SK-N-MC (cell line): ENCODE results near the gene ALDH1L1.

Experiments
- DNase-seq: peaks from one replicate; pipeline ENCODE4 v3.0.0-alpha.2; 2011; ENCODE audit warnings: low read depth, low spot score
- H3K27ac ChIP-seq: fragments of 200-600 bp; sonication (generic); 2 replicates; pipeline ENCODE4 v1.5.1; 2016; ENCODE audit warnings: mixed run types
- H3K36me3 ChIP-seq: fragments of 200-600 bp; sonication (generic); 2 replicates; pipeline ENCODE4 v1.6.1; 2017; ENCODE audit warnings: antibody characterized with exemption, low read length, mixed read lengths; ENCODE audit not compliant: insufficient read depth
- H3K4me3 ChIP-seq: fragments of 200-600 bp; sonication (generic); 2 replicates; pipeline ENCODE4 v1.5.1; 2016
- H3K9ac ChIP-seq: fragments of 200-600 bp; sonication (generic); 2 replicates; pipeline ENCODE4 v1.8.0; 2017; ENCODE audit warnings: mixed run types, mixed read lengths; ENCODE audit not compliant: insufficient read length
- H3K9me3 ChIP-seq: fragments of 200-600 bp; sonication (generic); 2 replicates; pipeline ENCODE4 v1.6.1; 2017; ENCODE audit warnings: low read depth, mild to moderate bottlenecking, antibody characterized with exemption, low read length, moderate library complexity, mixed read lengths
- EZH2 ChIP-seq: fragments of 200-600 bp; sonication (generic); IDR thresholded peaks from one replicate; pipeline ENCODE4 v1.6.1; 2017; ENCODE audit warnings: antibody characterized with exemption
- FOXP2 ChIP-seq: optimal IDR thresholded peaks from 2 replicates; pipeline ENCODE3; 2011; ENCODE audit warnings: mild to moderate bottlenecking, moderate library complexity; ENCODE audit not compliant: insufficient read depth; ENCODE audit errors: extremely low read length, control extremely low read depth
- POLR2AphosphoS5 ChIP-seq: IDR thresholded peaks from 2 replicates; pipeline ENCODE4 v1.6.1; 2012; ENCODE audit warnings: mild to moderate bottlenecking, low read depth, low read length, borderline replicate concordance

Gene ALDH1L1

GRCh38 chr3:126160243-126161210 is 19.9 kb downstream of the ALDH1L1 start:
- DNase-seq: no peak
- Histone ChIP-seq H3K4me3 (no peak overlapping the region), H3K9ac (no peak overlapping the region), H3K9me3 (no peaks in the 10 kb centered on the region; the same call in 1 of the 2 replicates), H3K36me3 (no peaks in the 10 kb centered on the region), H3K27ac (no peak overlapping the region)
- TF ChIP-seq EZH2 (no peak), FOXP2 (no peak), POLR2AphosphoS5 (no peak)

GRCh38 chr3:126159476-126159875 is 20.9 kb downstream of the ALDH1L1 start:
- Histone ChIP-seq H3K36me3 (no peaks in the 10 kb centered on the region), H3K9me3 (no peaks in the 10 kb centered on the region), H3K4me3 (no peak overlapping the region), H3K9ac (no peak overlapping the region), H3K27ac (no peak overlapping the region)
- TF ChIP-seq EZH2 (no peak), POLR2AphosphoS5 (no peak), FOXP2 (no peak)
- no peak for DNase-seq

DNA sequence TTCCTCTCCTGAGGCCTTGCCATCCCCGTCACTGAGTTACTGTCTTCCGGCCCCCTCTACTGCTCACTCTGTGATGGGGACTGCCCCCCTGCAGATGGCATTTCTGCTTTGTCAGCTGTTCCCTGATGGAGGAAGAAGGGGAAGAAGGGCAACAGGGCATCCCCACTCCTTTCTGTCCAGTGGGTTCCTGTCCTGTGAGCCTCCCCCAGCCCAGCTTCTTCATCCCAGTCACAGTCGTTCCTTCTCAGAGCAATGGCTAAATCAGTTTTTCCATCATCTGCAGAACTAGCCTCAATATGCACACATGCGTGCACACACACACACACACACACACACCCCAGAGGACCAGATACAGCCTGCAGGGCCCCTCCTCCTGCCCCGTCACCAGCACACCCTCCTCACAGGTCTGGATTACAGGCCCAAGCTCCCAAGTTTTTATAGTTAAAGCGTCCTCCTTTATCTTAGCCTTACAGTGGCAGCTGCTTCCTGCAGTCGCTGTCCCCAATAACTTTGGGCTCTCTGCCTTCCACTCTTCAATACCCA is 21.4 kb downstream of the ALDH1L1 start:
- Histone ChIP-seq H3K36me3 (no peaks in the 10 kb centered on the region), H3K4me3 (no peak overlapping the region), H3K9me3 (no peaks in the 10 kb centered on the region), H3K9ac (no peak overlapping the region), H3K27ac (no peak overlapping the region)
- no peak for DNase-seq
- TF ChIP-seq FOXP2 (no peak), POLR2AphosphoS5 (no peak), EZH2 (no peak)

- Histone ChIP-seq H3K36me3 (no peaks in the 10 kb centered on the region), H3K27ac (no peak overlapping the region), H3K4me3 (no peak overlapping the region), H3K9ac (no peak overlapping the region), H3K9me3 (no peaks in the 10 kb centered on the region)
- DNase-seq: no peak
- TF ChIP-seq EZH2 (no peak), FOXP2 (no peak), POLR2AphosphoS5 (no peak)
These were observed 22.1 kb downstream of the ALDH1L1 start for GRCh38 chr3:126158016-126158911.

GRCh38 chr3:126157083-126157768 is 23.2 kb downstream of the ALDH1L1 start:
- no peak for DNase-seq

GRCh38 chr3:126156468-126156867 is 23.9 kb downstream of the ALDH1L1 start:
- TF ChIP-seq EZH2 (no peak), POLR2AphosphoS5 (no peak), FOXP2 (no peak)
- no peak overlapping the region for H3K4me3 ChIP-seq

More at GRCh38 chr3:126157083-126157768, 23.2 kb downstream of the ALDH1L1 start:
- no peak overlapping the region for H3K27ac ChIP-seq
- no peak for TF ChIP-seq POLR2AphosphoS5
- TF ChIP-seq FOXP2: no peak
- no peak for TF ChIP-seq EZH2
- no peak overlapping the region for H3K4me3 ChIP-seq
- no peaks in the 10 kb centered on the region for H3K36me3 ChIP-seq
- H3K9me3 ChIP-seq: no peaks in the 10 kb centered on the region
- no peak overlapping the region for H3K9ac ChIP-seq

DNA sequence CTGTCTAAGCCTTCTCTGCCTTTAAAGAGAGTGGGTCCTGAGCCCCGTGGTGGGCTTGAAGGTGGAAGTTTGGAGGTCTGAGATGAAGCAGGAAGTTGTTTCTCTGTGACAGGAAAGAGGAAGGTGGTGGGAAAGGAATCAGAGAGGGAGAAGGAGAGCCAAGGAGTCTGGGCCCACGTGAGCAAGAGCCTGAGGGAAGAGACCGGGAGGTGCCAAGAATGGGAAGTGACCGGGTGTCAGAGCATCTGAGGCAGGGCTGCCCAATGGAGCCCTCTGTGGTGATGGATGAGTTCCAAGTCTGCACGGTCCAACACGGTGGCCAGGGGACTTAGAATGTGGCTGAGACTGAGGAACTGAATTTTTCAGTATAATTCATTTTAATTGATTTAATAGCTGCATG is 24.6 kb downstream of the ALDH1L1 start:
- Histone ChIP-seq H3K9ac (no peak overlapping the region), H3K9me3 (no peaks in the 10 kb centered on the region), H3K27ac (no peak overlapping the region), H3K4me3 (no peak overlapping the region), H3K36me3 (no peaks in the 10 kb centered on the region)
- TF ChIP-seq POLR2AphosphoS5 (no peak), FOXP2 (no peak), EZH2 (no peak)
- no peak for DNase-seq

More at GRCh38 chr3:126156468-126156867, 23.9 kb downstream of the ALDH1L1 start:
- Histone ChIP-seq H3K36me3 (no peaks in the 10 kb centered on the region), H3K9ac (no peak overlapping the region), H3K9me3 (no peaks in the 10 kb centered on the region), H3K27ac (no peak overlapping the region)
- no peak for DNase-seq
